K562 (cell line): ENCODE measurements around the gene ZNF800. TPM values are rescaled to one million over a fixed set of nuclear protein-coding genes. Genes with fewer than 3 reads are reported as not detected.

Experiments
- ATF1 ChIP-seq, 2 experiments: fragments of 450-650 bp in 1 of 2; IDR thresholded peaks; 2 replicates each; pipeline ENCODE4 v1.6.1; 2016; ENCODE audit warnings: missing compliant biosample characterization in 1 of 2, missing genetic modification characterization in 1 of 2
- ATF4 ChIP-seq: fragments of 450-650 bp; formaldehyde crosslinking; IDR thresholded peaks from 2 replicates; pipeline ENCODE4 v1.4.0; 2022; ENCODE audit warnings: mild to moderate bottlenecking, moderate library complexity
- BRCA1 ChIP-seq, 2 experiments: fragments of 450-650 bp in 1 of 2; sonication (generic) in 1 of 2; formaldehyde crosslinking in 1 of 2; IDR thresholded peaks; 2 replicates each; pipeline versions ENCODE4 v1.5.0 to v1.6.1; 2017 to 2020; ENCODE audit warnings: mild to moderate bottlenecking in 1 of 2, missing genetic modification reagents in 1 of 2
- BRD9 ChIP-seq: fragments of 450-650 bp; IDR thresholded peaks from 2 replicates; pipeline ENCODE4 v1.6.1; 2018; ENCODE audit warnings: low read depth; ENCODE audit not compliant: partially characterized antibody
- BRF2 ChIP-seq: IDR thresholded peaks from 3 replicates; pipeline ENCODE4 v1.6.1; 2011; ENCODE audit warnings: borderline replicate concordance, mild to moderate bottlenecking; ENCODE audit not compliant: insufficient read length, insufficient read depth
- CTBP1 ChIP-seq: fragments of 450-650 bp; IDR thresholded peaks from 2 replicates; pipeline ENCODE4 v1.6.1; 2016; ENCODE audit warnings: borderline replicate concordance
- E2F8 ChIP-seq: fragments of 450-650 bp; IDR thresholded peaks from 2 replicates; pipeline ENCODE4 v1.7.1; 2018; ENCODE audit warnings: mild to moderate bottlenecking, low read depth; ENCODE audit not compliant: partially characterized antibody
- FIP1L1 ChIP-seq: fragments of 200-400 bp; formaldehyde crosslinking; IDR thresholded peaks from 2 replicates; pipeline ENCODE4 v1.6.1; 2018; ENCODE audit warnings: mild to moderate bottlenecking, low read depth, low read length; ENCODE audit not compliant: poor library complexity, severe bottlenecking
- MITF ChIP-seq: IDR thresholded peaks from 2 replicates; pipeline ENCODE4 v1.6.1; 2014; ENCODE audit warnings: antibody characterized with exemption
- NR4A1 ChIP-seq, 2 experiments: fragments of 250-450 bp in 1 of 2; fragments of 450-650 bp in 1 of 2; sonication (Bioruptor Pico) in 1 of 2; IDR thresholded peaks; 2 replicates each; pipeline versions ENCODE4 v1.4.0 to v1.6.1; 2016 to 2020; ENCODE audit warnings: mild to moderate bottlenecking in 2 of 2, missing compliant biosample characterization in 1 of 2, missing genetic modification characterization in 1 of 2, moderate library complexity in 1 of 2
- RBFOX2 ChIP-seq: fragments of 200-400 bp; formaldehyde crosslinking; IDR thresholded peaks from 2 replicates; pipeline ENCODE4 v1.6.1; 2017; ENCODE audit warnings: low read depth, mild to moderate bottlenecking, low read length, moderate library complexity
- RCOR1 ChIP-seq, 2 experiments: IDR thresholded peaks; 2 replicates each; pipeline ENCODE4 v1.6.1; 2012; ENCODE audit warnings: low read depth in 2 of 2, low read length in 2 of 2, borderline replicate concordance in 1 of 2, improper control_type of control experiment in 1 of 2
- SMC3 ChIP-seq: conservative IDR thresholded peaks from 2 replicates; pipeline ENCODE4 v1.6.1; 2011; ENCODE audit warnings: low read depth, low read length, improper control_type of control experiment; ENCODE audit not compliant: insufficient read depth
- SOX6 ChIP-seq: fragments of 450-650 bp; IDR thresholded peaks from 2 replicates; pipeline ENCODE4 v1.6.1; 2014; ENCODE audit warnings: mild to moderate bottlenecking
- TFAM ChIP-seq: fragments of 250-450 bp; sonication (Bioruptor Pico); conservative IDR thresholded peaks from 2 replicates; pipeline ENCODE4 v1.5.0; 2021; ENCODE audit warnings: mild to moderate bottlenecking, moderate library complexity
- TRIM28 ChIP-seq: fragments of 450-650 bp; IDR thresholded peaks from 2 replicates; pipeline ENCODE4 v1.6.1; 2017
- ZBTB9 ChIP-seq: fragments of 450-650 bp; formaldehyde crosslinking; IDR thresholded peaks from 2 replicates; pipeline ENCODE4 v1.4.0; 2020; ENCODE audit warnings: mild to moderate bottlenecking, moderate library complexity
- ZNF280B ChIP-seq: fragments of 250-450 bp; sonication (Bioruptor Pico); IDR thresholded peaks from 2 replicates; pipeline ENCODE4 v1.5.1; 2021; ENCODE audit warnings: mild to moderate bottlenecking
- ZNF766 ChIP-seq: fragments of 200-800 bp; sonication (Bioruptor generic); conservative IDR thresholded peaks from 2 replicates; pipeline ENCODE4 v1.6.1; 2016; ENCODE audit warnings: missing genetic modification characterization, missing compliant biosample characterization
- polyA plus RNA-seq, 8 experiments: library from polyadenylated mRNA; depleted of rRNA in 4 of 8; stranded (reverse) in 5 of 8; unstranded in 3 of 8; fragments of >200 nt; fragmentation: Nextera tagmentation in 2 of 8; fragmentation: Illumina TruSeq in 1 of 8; extraction: Ambion mirVana in 2 of 8; extraction: Trizol in 1 of 8; gene quantifications; 2 replicates each; pipeline versions ENCODE4 v1.2.1 to v1.2.3, GENCODE V29; 2011 to 2014; ENCODE audit warnings: inconsistent platforms in 1 of 8, missing spikeins in 1 of 8
- total RNA-seq, 7 experiments: library from RNA; depleted of rRNA in 6 of 7; stranded (reverse); fragments of >200 nt in 6 of 7; fragmentation: Illumina TruSeq in 2 of 7; extraction: Trizol in 2 of 7; gene quantifications; 2 replicates each; pipeline versions ENCODE4 v1.2.1 to v1.2.3, GENCODE V29; 2011 to 2021; ENCODE audit warnings: low replicate concordance in 1 of 7

ZNF800 gene
- total and polyA plus RNA-seq, 9 of the 15 experiments (the other 6 are each of a cell fraction or from before 2014, with no cell fraction given) = 7.5 to 58.3 (median 33.4) TPM

- TF ChIP-seq ZBTB9 (no peak), BRCA1 (IDR thresholded peaks at IDR 0.05) (no peak), BRCA1 (CRISPR knock-in tag; IDR thresholded peaks at IDR 0.05) (no peak), BRD9 (no peak), SMC3 (no peak), RBFOX2 (peak; percentile 97), MITF (no peak), ZNF766 (no peak), RCOR1 (IDR thresholded peaks at IDR 0.05; ENCODE audit: borderline replicate concordance in 1 of 2, low read depth in 2 of 2, low read length in 2 of 2) (no peak), TRIM28 (no peak), ATF4 (CRISPR knock-in tag) (no peak), FIP1L1 (peak; percentile 100), SOX6 (0 out of 2 replicates have a peak, but pooled peaks have one; percentile 3), TFAM (no peak), CTBP1 (peak; percentile 67), ATF1 (CRISPR knock-in tag; IDR thresholded peaks at IDR 0.05) (no peak), ATF1 (tag; IDR thresholded peaks at IDR 0.05) (no peak; the same call in 1 of the 2 replicates), BRF2 (no peak), NR4A1 (CRISPR knock-in tag; IDR thresholded peaks at IDR 0.05) (no peak), NR4A1 (tag; IDR thresholded peaks at IDR 0.05) (no peak), E2F8 (peak; percentile 34), ZNF280B (CRISPR knock-in tag) (no peak)
Observed at GRCh38 chr7:127392182-127392565, 334 bp downstream of the ZNF800 start (continued).
